ENCODE measurements around the gene RARA.
A peak's percentile ranks its signal among the peaks of the same experiment; 100 is the strongest.

RARA gene

DNA sequence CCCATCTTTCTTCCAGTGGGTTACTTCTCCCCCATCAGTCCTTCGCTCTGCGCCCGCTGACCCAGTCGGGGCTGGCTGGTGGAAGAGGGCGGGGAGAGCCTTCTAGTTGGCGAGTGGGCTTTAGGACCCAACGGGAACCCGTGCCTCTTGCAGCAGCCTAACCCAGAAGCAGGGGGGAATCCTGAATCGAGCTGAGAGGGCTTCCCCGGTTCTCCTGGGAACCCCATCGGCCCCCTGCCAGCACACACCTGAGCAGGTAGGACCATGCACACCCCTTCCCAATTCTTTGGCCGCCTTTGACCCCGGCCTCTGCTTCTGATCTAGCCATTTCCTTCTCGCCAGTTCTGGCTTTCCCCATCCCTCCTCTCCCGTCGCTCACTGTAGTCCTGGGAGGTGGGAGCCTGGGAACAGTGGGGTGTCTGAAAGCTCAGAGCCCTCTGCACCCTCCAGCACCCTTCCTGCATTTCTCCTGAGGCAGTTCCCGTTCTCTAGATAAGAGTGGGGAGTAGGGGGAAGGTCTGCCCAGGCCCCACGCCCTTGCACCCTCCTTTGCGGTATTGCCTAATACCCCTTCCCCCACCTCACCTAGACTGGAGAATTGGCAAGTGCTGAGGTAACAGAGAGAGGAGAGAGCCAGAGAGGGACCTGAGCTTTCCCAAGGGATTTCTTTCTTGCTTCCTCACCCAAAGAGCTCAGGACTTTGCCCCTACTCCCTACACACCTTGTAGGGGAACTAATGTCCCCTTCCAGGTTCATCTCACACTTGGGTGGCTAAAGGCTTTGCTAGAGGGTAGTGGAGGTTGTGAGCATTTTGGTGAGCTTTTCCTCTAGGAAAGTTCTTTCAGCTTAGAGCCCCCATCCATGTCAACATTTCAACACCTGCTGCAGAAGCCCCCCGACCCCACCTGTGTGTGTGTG lies at the start of gene RARA:
Gene RARA, plus strand, starts transcription at position 150 of the 918 bp plus-strand sequence. CDS start 22,039 bp downstream, outside the sequence.
- DNase-seq (ENCODE audit: low read depth in 2 of 2) = no peak

DNA sequence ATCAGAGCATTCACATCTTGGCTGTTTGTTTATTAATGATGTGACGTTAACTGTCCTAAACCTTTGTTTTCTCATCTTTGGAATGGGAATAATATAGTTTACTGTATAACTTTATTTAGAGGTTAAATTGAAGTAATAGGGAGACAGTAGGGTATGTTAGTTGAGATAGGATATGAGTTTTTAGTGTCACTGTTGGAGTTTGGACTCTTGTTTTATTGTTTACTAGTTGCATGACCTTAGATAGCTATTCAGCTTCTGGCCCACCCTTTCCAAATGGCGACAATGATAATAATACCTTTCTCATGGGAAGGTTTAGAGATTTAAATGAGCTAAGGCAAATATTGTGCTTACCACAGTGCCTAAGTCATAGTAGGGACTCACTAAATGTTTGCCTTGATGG lies 49.5 kb upstream of the RARA start:
- no peak for DNase-seq (ENCODE audit: low read depth in 2 of 2)

DNA sequence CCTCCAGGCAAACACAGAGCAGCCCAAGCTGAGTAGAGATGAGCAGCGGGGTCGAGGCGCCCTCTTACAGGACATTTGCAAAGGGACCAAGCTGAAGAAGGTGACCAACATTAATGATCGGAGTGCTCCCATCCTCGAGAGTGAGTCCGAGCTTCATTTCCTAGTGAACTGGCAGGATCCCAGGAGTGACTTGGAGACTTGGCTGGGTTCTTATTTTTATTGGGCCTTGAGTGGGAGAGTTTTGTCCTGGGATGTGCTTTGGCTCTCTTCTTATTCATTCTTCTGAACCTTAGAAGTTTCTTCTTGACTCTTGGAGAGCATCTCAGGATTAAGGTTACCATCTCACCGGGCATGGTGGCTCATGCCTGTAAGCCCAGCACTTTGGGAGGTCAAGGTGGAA lies 48.5 kb upstream of the RARA start:
- DNase-seq (ENCODE audit: low read depth in 2 of 2) = no peak

DNA sequence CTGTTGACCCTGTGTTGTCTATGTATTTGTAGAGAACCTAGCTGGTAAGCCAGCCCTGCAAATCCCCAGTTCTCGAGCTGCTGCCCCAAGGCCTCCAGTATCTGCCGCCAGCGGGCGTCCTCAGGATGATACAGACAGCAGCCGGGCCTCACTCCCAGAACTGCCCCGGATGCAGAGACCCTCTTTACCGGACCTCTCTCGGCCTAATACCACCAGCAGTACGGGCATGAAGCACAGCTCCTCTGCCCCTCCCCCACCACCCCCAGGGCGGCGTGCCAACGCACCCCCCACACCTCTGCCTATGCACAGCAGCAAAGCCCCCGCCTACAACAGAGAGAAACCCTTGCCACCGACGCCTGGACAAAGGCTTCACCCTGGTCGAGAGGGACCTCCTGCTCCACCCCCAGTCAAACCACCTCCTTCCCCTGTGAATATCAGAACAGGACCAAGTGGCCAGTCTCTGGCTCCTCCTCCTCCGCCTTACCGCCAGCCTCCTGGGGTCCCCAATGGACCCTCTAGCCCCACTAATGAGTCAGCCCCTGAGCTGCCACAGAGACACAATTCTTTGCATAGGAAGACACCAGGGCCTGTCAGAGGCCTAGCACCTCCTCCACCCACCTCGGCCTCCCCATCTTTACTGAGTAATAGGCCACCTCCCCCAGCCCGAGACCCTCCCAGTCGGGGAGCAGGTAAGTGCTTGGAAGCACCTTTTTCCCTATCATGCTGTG lies 44.4 kb upstream of the RARA start:
- no peak for DNase-seq (ENCODE audit: low read depth in 2 of 2)

DNA sequence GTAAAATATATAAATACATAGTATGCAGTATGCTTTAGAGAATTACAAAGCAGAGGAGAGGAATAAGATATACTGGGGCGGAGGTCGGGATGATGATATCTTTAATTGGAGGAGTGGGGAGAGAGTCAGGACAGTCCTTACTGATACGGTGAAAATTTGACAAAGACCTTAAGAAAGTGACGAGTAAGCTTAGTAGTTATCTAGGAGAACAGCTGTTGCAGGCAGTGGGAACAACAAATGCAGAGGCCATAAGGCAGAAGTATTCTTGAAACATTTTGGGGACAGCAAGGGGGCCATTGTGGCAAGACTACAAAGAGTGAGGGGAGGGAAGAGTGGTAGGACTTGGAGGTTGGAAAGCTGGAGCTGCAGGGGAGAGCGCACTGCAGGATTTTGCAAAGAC lies 43.6 kb upstream of the RARA start:
- DNase-seq (ENCODE audit: low read depth in 2 of 2) = no peak

GRCh38 chr17:40266882-40267281 lies 42.1 kb upstream of the RARA start:
- no peak for DNase-seq (ENCODE audit: low read depth in 2 of 2)

DNA sequence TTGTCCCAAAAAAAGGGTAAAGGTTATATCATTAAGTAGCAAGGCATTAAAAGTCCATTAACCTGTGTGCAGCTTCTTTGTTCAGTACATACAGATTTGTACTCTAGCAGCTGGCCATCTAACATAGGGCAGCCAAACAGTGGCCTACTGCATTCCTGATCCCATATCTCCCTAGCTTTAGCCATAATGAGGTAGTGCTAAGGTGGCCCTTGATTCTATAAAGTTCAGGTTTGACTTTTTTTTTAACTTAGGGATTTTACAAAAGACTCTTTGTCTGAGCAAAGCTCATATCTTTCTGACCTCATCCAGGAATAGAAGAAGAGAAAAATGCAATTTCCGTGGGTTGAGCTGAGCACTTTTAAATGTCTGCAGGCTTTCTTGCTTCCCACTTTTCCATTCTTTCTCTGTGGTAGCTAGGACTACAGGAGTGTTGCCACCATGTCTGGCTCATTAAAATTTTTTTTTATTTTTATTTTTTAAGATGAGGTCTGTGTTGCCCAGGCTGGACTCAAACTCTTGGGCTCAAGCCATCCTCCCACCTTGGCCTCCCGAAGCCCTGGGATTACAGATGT lies 40.8 kb upstream of the RARA start:
- DNase-seq (ENCODE audit: low read depth in 2 of 2) = no peak

DNA sequence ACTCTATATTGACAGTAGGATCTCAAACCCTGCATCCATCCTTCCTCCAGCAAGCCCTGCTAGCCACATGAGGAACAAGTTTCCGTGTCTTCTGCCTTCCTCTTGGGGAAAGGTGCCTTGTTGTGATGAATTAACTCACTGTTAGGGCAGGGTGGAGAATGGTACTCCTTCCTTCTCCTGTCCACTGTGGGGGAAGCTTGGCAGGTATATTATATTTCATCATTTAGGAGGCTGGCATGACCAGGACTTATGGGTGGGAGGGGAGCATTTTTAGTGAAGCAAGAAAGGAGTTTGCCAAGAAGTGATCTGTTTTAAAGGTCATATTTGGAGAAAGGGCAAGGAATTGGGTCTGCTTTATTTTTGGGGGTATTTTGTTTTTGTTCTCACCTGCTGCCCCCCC lies 30.6 kb upstream of the RARA start:
- no peak for DNase-seq (ENCODE audit: low read depth in 2 of 2)

GRCh38 chr17:40279402-40279801 lies 29.6 kb upstream of the RARA start:
- DNase-seq (ENCODE audit: low read depth in 2 of 2) = no peak

DNA sequence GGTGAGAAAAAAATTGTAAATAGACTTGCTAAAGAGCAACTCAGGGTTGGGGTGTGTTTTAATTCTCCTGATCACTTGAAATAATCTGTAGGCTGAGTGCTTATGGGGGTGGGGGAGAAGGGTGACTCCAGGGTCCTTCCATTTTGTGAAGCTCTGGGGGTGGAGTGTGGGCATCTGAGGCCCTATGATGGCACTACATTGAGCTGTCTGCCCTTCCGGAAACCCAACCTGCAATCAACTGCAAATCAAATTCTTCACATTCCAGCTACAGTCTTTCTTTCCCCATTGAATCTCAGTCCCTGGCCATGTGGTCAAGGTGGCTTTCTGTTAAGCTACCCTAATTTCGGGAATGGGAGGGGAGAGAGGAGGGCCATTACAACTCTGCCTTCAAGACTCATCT lies 27.3 kb upstream of the RARA start:
- DNase-seq (ENCODE audit: low read depth in 2 of 2) = no peak

DNA sequence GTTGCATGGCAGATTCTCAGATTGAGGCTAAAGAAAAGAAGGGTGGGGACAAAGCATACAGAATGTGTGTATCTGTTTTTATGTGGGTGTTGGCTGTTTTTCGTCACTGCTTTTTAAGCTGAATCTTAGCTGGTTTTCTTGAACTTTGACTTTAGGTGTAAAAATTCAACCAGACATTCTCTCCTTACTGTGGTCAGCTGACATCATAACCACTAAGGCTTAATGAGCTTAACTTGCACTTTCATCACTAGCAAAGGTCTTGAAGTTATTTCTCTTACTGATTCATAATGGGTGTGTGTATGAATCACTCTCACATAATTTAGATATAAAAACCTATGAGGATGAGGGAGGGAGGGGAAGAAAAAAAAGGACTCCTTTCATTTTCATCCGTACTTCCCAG lies 25.3 kb upstream of the RARA start:
- no peak for DNase-seq (ENCODE audit: low read depth in 2 of 2)

DNA sequence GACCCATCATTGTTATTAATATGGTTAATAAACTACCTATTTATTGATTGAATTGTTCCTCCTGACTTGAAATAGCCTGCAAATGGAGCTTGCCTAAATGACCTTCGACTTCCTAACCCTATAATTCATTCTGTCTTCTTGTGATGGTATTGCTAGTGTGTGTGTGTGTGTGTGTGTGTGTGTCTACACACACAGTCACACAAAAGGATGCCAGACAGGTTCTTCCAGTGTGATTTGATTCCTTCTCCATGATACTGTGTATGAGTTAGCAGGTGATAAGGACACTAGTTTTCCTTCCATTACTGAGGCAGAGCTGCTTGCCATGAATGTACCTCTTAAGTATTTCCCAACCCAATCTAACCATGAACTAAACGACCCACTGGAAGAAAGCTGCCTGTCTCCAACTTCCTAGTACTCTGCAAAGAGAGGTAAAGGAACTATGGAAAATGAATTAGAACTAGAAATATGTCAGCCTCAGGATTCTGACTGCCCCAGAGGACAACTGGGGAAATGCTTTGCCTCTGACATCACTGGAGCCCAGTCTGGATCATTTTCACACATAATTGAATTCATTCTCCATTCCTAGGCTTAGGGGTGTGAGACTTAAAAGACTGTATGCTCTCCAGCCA lies 24.8 kb upstream of the RARA start:
- no peak for DNase-seq (ENCODE audit: low read depth in 2 of 2)

- no peak for DNase-seq (ENCODE audit: low read depth in 2 of 2)
Observed at GRCh38 chr17:40286473-40286872, 22.5 kb upstream of the RARA start.

DNA sequence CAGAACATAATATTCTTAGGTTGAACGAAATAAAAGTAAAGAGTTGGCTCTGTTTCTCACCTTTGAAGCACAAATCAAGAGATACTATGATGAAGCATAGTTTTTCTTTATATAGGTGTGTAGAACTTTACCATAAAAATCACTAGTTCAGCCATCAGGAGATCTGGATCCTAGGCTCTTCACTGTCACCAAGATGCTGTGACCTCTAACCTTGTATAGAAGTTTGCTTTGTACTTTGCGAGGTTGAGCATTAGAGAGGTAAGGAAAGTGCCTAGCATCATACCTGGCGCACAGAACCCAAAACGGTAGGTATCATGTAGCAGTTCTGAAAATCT lies 21.9 kb upstream of the RARA start:
- DNase-seq (ENCODE audit: low read depth in 2 of 2) = no peak

GRCh38 chr17:40287494-40288369 lies 21.2 kb upstream of the RARA start, which contains the start of gene CDC6:
CDC6 (plus strand) TSS chr17:40287879; CDS start chr17:40289421, 1,542 bp downstream.
- peak; percentile 97 to 98 for DNase-seq (ENCODE audit: low read depth in 2 of 2)

GRCh38 chr17:40290629-40291280 lies 18.2 kb upstream of the RARA start:
- DNase-seq (ENCODE audit: low read depth in 2 of 2) = no peak

GRCh38 chr17:40291281-40291664 lies 17.7 kb upstream of the RARA start:
- DNase-seq (ENCODE audit: low read depth in 2 of 2) = no peak

DNA sequence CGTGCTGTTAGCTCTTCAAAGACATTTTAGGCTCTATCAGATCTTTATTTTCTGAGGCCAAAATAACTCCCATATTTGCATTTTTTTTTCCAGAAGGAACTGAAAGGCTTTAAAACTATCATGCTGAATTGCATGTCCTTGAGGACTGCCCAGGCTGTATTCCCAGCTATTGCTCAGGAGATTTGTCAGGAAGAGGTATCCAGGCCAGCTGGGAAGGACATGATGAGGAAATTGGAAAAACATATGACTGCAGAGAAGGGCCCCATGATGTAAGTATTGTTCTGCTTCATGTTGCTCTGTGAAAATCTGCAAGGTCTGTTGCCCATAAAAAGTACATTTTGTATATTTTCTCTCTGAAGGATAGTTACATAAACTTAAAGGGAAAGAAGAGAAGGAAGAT lies 15.6 kb upstream of the RARA start:
- no peak for DNase-seq (ENCODE audit: low read depth in 2 of 2)

DNA sequence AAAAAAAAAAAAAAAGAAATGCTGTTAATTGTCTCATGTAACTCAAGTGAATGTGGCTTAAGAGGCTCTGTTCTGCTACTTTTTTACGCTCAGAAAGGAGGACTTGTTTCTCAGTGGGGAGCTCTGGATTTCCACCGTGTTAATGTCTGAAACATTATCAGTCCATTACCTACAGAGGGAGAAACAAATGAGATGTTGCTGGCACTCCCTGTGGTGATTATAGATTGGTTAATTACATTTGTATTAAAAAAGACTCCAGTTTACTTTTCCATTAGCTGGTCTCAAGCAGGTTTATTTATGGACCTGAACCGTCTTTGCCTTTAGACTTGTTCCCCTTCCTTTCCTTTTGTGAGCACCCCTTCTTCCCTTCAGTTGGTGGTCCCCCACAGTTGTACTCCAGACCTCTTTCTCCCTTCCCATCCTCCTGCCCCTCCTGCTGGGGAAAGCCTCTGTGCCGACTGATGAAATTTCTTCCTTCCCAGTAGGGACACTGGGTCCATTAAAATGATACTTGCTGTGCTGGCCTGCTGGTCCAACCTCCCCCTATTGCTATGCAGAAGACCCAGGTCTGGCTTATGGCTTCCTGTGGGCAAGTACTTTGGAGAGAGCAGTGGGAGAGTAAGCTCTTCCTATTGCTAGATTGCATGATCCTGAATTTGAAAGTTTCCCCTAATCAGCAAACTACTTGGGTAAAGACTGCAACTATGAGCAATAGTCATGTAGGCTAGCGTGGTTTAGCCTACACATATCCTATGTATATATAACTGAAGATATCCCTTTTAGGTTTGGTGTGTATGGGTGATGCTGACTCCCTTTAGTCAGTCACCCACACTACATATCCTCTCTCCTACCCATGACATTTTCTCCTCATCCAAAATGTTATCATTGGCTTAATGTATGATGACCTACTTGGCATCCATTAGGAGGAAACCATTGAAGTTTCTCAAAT lies 13.2 kb upstream of the RARA start:
- no peak for DNase-seq (ENCODE audit: low read depth in 2 of 2)

DNA sequence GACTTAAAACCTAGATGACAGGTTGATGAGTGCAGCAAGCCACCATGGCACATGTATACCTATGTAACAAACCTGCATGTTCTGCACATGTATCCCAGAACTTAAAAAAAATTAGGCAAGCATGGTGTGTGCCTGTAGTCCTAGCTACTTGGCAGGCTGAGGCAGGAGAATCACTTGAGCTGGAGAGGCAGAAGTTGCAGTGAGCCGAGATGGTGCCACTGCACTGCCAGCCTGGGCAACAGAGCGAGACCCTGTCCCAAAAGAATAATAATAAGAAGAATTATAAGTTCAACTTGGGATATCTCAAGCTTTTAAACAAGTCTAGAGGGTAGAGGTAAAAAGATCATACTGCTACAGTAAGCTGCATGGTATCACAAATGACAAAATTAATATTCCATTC lies 11.5 kb upstream of the RARA start:
- no peak for DNase-seq (ENCODE audit: low read depth in 2 of 2)
